ENCODE measurements around the gene NPTXR.

DNA sequence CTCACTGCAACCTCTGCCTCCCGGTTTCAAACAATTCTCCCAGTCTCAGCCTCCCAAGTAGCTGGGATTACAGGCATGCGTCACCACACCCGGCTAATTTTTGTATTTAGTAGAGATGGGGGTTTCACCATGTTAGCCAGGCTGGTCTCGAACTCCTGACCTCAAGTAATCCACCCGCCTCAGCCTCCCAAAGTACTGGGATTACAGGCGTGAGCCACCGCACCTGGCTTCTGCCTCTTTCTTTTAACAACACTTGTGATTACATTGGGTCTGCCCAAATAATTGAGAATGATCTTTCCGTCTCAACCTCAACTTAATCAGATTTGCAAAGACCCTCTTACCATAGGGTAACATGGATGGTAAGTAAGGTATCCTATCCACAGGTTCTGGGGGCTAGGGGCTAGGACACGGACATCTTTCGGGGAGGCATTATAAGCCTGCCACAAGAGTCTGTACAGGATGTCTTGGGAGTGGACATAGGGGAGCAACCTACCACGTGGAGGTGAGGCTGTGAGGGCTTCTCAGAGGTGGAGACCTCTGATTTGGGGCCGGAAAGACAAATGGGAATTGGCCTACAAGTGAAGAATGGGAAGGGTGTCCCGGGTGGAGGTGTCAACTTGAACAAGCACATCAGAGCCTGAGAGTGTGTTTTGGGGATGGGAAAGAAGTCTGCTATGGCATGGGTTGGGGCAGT is 30.8 kb upstream of the NPTXR start:
- TF ChIP-seq, protein P1, sequence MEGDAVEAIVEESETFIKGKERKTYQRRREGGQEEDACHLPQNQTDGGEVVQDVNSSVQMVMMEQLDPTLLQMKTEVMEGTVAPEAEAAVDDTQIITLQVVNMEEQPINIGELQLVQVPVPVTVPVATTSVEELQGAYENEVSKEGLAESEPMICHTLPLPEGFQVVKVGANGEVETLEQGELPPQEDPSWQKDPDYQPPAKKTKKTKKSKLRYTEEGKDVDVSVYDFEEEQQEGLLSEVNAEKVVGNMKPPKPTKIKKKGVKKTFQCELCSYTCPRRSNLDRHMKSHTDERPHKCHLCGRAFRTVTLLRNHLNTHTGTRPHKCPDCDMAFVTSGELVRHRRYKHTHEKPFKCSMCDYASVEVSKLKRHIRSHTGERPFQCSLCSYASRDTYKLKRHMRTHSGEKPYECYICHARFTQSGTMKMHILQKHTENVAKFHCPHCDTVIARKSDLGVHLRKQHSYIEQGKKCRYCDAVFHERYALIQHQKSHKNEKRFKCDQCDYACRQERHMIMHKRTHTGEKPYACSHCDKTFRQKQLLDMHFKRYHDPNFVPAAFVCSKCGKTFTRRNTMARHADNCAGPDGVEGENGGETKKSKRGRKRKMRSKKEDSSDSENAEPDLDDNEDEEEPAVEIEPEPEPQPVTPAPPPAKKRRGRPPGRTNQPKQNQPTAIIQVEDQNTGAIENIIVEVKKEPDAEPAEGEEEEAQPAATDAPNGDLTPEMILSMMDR (IDR thresholded peaks at IDR 0.05) = no peak
- TF ChIP-seq POLR2A (IDR thresholded peaks at IDR 0.05) = no peak

All from lower leg skin (tissue), 3 donors.